ENCODE measurements around the gene NUP88.

Gene NUP88

GRCh38 chr17:5391678-5392077 lies 27.8 kb downstream of the NUP88 start:
- TF ChIP-seq CTCF (IDR thresholded peaks at IDR 0.05; ENCODE audit: low read depth, low read length) = no peak
- H3K4me3 ChIP-seq (ENCODE audit: low read depth, low read length) = no peak overlapping the region

GRCh38 chr17:5381542-5381941 lies 37.9 kb downstream of the NUP88 start:
- TF ChIP-seq CTCF (IDR thresholded peaks at IDR 0.05; ENCODE audit: low read depth, low read length) = no peak
- no peak overlapping the region for H3K4me3 ChIP-seq (ENCODE audit: low read depth, low read length)

- no peak for TF ChIP-seq CTCF (IDR thresholded peaks at IDR 0.05; ENCODE audit: low read depth, low read length)
- no peak overlapping the region for H3K4me3 ChIP-seq (ENCODE audit: low read depth, low read length)
These were observed 38.8 kb downstream of the NUP88 start for GRCh38 chr17:5380491-5381135.

- H3K4me3 ChIP-seq (ENCODE audit: low read depth, low read length) = no peak overlapping the region
- no peak for TF ChIP-seq CTCF (IDR thresholded peaks at IDR 0.05; ENCODE audit: low read depth, low read length)
These were observed 39.9 kb downstream of the NUP88 start for GRCh38 chr17:5379351-5380107.

- TF ChIP-seq CTCF (IDR thresholded peaks at IDR 0.05; ENCODE audit: low read depth, low read length) = no peak
These were observed 40.8 kb downstream of the NUP88 start for GRCh38 chr17:5378566-5379207.

GRCh38 chr17:5373112-5373511 lies 46.4 kb downstream of the NUP88 start:
- no peak overlapping the region for H3K4me3 ChIP-seq (ENCODE audit: low read depth, low read length)
- TF ChIP-seq CTCF (IDR thresholded peaks at IDR 0.05; ENCODE audit: low read depth, low read length) = no peak

More at GRCh38 chr17:5378566-5379207, 40.8 kb downstream of the NUP88 start:
- H3K4me3 ChIP-seq (ENCODE audit: low read depth, low read length) = no peak overlapping the region

GRCh38 chr17:5370411-5370810 lies 49.1 kb downstream of the NUP88 start:
- TF ChIP-seq CTCF (IDR thresholded peaks at IDR 0.05; ENCODE audit: low read depth, low read length) = no peak
- no peak overlapping the region for H3K4me3 ChIP-seq (ENCODE audit: low read depth, low read length)

All from WI38 (cell line).